Lower leg skin (tissue), 4 donors: ENCODE measurements around the gene IGSF22. TPM values are rescaled to one million over a fixed set of nuclear protein-coding genes. Genes with fewer than 3 reads are reported as not detected.
A peak's percentile ranks its signal among the peaks of the same experiment; 100 is the strongest.

Experiments
- DNase-seq, 2 donors: peaks; one replicate each; pipeline ENCODE4 v3.0.0-alpha.2; 2019; ENCODE audit warnings: low spot score in 2 of 2
- H3K4me3 ChIP-seq: fragments of 200-600 bp; sonication (generic); 2 replicates; pipeline ENCODE4 v1.5.1; 2017; ENCODE audit warnings: mild to moderate bottlenecking, low read depth; ENCODE audit not compliant: poor library complexity, severe bottlenecking
- POLR2A ChIP-seq, 2 donors: fragments of 450-650 bp; IDR thresholded peaks; one replicate each; pipeline ENCODE4 v1.6.1; 2016 to 2017; ENCODE audit warnings: antibody characterized with exemption in 2 of 2, mild to moderate bottlenecking in 1 of 2, moderate library complexity in 1 of 2
- WGBS, 2 donors: methylation state at CpG; one replicate each; pipeline ENCODE4 v1.1.5; 2018; 5-methylcytosine and 5-hydroxymethylcytosine counted together
- intact Hi-C: fragments of 100-400 bp; cut with DNase I; formaldehyde crosslinking; loops from one replicate; pipeline ENCODE4 v1.15.0; 2023; ENCODE audit warnings: low total_unique reads
- total RNA-seq, 4 donors: library from RNA; depleted of rRNA; stranded (reverse); fragments of >200 nt; gene quantifications; one replicate each; pipeline ENCODE4 v1.1.0, GENCODE V29; 2016
- TF ChIP-seq, protein P1 (sequence below), 3 donors: fragments of 450-650 bp; IDR thresholded peaks; one replicate each; pipeline ENCODE4 v1.5.1; 2016; ENCODE audit warnings: antibody characterized with exemption in 3 of 3, mild to moderate bottlenecking in 3 of 3, moderate library complexity in 2 of 3

Gene IGSF22
- total RNA-seq, 4 donors from 2014 or later = 0.15 to 0.68 (median 0.34) TPM; not detected in 1

DNA sequence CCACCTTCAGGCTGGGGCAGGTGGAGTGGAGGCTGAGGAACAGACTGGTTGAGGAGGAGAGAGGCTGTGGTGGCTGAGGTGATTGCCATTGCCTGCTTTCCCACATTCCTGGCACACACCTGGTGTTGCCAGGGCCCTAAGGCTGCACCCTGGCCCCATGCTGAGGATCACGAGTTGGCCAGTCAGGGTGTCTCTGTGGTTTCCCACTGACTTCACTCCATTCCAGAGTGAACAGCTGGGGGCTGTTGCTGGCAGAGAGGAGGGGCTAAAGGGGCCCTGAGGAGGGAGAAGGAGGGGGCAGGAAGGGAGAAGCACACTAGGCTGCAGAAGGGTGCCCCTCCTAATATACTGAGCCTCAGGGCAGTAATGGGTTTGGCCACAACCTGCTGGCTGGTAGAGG, 25.6 kb downstream of the IGSF22 start:
- intact Hi-C loops = no loop called here
- whole genome bisulfite sequencing, 2 donors = 30 to 47% methylated on average over 1 of the region's 1 CpG
- no peak for DNase-seq
- TF ChIP-seq, protein P1, sequence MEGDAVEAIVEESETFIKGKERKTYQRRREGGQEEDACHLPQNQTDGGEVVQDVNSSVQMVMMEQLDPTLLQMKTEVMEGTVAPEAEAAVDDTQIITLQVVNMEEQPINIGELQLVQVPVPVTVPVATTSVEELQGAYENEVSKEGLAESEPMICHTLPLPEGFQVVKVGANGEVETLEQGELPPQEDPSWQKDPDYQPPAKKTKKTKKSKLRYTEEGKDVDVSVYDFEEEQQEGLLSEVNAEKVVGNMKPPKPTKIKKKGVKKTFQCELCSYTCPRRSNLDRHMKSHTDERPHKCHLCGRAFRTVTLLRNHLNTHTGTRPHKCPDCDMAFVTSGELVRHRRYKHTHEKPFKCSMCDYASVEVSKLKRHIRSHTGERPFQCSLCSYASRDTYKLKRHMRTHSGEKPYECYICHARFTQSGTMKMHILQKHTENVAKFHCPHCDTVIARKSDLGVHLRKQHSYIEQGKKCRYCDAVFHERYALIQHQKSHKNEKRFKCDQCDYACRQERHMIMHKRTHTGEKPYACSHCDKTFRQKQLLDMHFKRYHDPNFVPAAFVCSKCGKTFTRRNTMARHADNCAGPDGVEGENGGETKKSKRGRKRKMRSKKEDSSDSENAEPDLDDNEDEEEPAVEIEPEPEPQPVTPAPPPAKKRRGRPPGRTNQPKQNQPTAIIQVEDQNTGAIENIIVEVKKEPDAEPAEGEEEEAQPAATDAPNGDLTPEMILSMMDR (IDR thresholded peaks at IDR 0.05) = no peak
- TF ChIP-seq POLR2A (IDR thresholded peaks at IDR 0.05) = no peak
- no peak overlapping the region for H3K4me3 ChIP-seq

DNA sequence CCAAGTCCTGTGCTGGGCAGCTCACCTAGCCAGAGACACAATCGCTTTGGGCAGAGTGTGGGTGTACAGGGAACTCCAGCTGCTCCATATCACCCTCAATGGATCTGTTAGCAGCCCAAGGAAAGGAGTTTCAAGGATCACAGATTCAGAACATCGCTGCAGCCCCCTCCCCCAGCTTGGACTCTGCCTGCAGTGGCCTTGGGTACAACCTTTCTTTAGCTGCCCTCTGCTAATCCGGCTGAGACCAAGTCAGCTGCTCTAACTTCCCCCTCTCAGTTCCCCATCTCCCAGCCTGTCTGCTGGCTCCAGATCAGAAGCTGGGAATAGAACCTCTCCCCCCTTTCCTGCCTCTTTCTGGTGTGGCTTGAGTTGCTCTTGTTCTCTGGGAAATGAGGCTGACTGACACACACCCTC, 26.1 kb downstream of the IGSF22 start:
- DNase-seq = peak in 1 of 2 donors; percentile 44
- no peak for TF ChIP-seq POLR2A (IDR thresholded peaks at IDR 0.05)
- TF ChIP-seq, protein P1 (IDR thresholded peaks at IDR 0.05) = no peak
- WGBS, 2 donors = 60 to 65% methylated on average over 3 of the region's 3 CpGs
- intact Hi-C loops = no loop called here
- no peak overlapping the region for H3K4me3 ChIP-seq

DNA sequence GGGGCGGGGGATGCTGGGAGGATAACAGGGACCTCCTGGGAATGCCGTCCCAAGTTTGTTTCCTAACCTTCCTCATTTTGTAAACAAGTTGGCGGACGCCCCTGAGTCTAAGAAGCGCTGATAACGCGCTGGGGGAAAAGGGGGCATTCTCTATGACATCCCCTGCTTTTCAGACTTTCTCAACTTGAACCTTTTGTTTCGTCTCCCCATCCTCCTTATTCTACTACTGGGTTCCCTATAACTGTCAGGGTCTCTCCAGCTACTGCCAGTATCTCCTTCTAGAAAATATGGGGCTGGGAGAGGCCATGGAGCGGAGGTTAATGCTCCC, 26.8 kb downstream of the IGSF22 start:
- intact Hi-C loops = no loop called here
- no peak for TF ChIP-seq POLR2A (IDR thresholded peaks at IDR 0.05)
- TF ChIP-seq, protein P1 (IDR thresholded peaks at IDR 0.05) = no peak
- WGBS, 2 donors = 10 to 13% methylated on average over 9 of the region's 9 CpGs
- DNase-seq = no peak
- H3K4me3 ChIP-seq = peak overlapping the region; percentile 58

DNA sequence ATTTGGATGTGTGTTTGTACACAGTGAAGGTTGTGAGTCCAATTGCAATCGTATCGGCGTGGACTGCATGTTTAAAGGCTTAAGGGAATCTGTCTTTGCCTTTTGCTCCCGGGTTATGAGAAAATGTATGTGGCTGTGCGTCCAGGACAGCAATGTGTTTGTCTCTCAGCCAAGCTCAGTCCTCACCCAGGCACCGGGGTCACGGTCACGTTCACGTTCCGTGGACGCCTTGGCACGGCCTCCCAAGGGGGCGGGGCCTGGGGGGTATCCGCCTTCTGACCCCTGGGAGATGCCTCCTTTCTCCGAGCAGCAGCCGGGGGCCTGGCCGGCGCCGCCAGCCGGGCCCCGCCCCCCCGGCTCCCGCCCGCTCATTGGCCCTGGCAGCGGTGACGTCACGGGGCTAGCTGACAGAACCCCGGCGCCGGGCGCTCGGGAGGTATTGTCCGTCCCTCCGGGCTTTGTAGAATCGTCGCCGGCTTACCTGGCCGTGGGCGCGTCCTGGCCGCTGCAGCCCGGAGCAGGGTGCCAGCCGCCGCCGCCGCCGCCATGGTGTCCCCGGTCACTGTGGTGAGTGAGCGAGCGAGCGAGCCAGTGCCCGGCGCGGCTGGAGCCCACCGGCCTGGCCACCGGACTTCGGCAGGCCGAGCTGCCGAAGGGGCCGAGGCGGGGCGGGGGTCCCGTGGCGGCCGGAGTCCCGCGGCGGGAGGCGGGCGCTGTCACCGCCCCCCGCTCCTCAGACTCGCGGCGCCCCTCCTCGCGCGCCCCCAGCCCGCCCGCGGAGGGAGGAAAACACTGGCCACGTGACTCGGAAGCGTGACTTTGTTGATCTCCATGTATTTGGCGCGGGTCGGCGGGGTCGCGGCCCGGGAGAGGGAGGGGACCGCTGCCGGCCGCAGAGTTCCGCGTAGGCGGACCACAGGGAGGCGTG, 27.4 kb downstream of the IGSF22 start, which contains the start of gene TMEM86A:
Gene TMEM86A, plus strand, starts transcription at position 439 of the 928 bp plus-strand sequence. Its CDS starts 108 bp downstream, at position 547.
- peak; percentile 90 to 98 for DNase-seq
- 1 to 2% methylated on average over 44 to 46 of the region's 98 CpGs for WGBS, 2 donors
- peak within 1 kb of the TSS; percentile 58 for H3K4me3 ChIP-seq
- TF ChIP-seq, protein P1 (IDR thresholded peaks at IDR 0.05) = no peak
- peak in 1 of 2 donors; percentile 67 for TF ChIP-seq POLR2A (IDR thresholded peaks at IDR 0.05)
- intact Hi-C loops = no loop called here

DNA sequence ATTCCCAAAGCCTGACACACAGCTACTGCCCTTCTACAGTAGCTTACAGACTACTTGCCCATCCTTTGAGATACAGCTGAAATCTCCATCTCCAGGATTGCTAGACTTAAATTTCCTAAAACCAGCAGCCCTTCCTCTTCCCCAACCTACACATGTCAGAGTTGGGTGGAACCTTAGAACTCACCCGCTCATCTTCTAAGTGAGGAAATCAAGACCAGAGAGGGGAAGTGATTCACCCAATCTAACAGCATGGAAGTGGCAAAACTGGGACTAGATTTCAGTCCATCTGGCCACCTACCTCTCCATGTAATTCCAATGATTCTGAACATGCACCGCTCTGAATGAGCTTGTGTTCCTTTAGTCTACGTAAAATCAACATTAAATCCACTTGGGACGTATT, 28.4 kb downstream of the IGSF22 start:
- no peak for DNase-seq
- WGBS, 2 donors = 87 to 92% methylated on average over 4 of the region's 4 CpGs
- intact Hi-C loops = no loop called here
- TF ChIP-seq POLR2A (IDR thresholded peaks at IDR 0.05) = no peak
- TF ChIP-seq, protein P1 (IDR thresholded peaks at IDR 0.05) = no peak
- no peak overlapping the region for H3K4me3 ChIP-seq
